ENCODE measurements around the gene GEMIN5.
"Not testable (repeated sequence)": the region's sequence is repeated elsewhere in the genome, so short reads cannot be mapped to it uniquely, and the experiment has no call there.

GEMIN5 gene

DNA sequence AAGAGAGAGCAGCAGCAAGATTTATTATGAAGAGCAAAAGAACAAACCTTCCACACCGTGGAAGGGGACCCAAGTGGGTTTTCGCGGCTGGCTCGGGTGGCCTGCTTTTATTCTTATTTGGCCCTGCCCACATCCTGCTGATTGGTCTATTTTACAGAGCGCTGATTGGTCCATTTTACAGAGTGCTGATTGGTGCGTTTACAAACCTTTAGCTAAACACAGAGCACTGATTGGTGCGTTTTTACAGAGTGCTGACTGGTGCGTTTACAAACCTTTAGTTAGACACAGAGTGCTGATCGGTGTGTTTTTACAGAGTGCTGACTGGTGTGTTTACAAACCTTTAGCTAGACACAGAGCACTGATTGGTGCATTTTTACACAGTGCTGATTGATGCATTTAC, 38.1 kb upstream of the GEMIN5 start:
- not testable (repeated sequence) for H2BK5ac ChIP-seq (ENCODE audit: low read length); DNase-seq; H3K23ac ChIP-seq (ENCODE audit: low read length); H2BK15ac ChIP-seq (replicated peaks; ENCODE audit: low read depth); H3K4me1 ChIP-seq (ENCODE audit: control insufficient read depth, low read depth, low read length); H3K4ac ChIP-seq (ENCODE audit: low read depth, low read length); H3K4me3 ChIP-seq (ENCODE audit: low read length); H4K5ac ChIP-seq (ENCODE audit: low read length); H3K4me2 ChIP-seq (ENCODE audit: low read length); H3K36me3 ChIP-seq (ENCODE audit: control insufficient read depth, insufficient read depth, low read length); H2AK5ac ChIP-seq (ENCODE audit: low read length); H3K27me3 ChIP-seq (ENCODE audit: insufficient read depth, low read length, poor library complexity); H3K27ac ChIP-seq (ENCODE audit: low read depth, low read length); H3K9ac ChIP-seq (ENCODE audit: low read length); H2BK120ac ChIP-seq (ENCODE audit: low read depth, low read length); H3K79me2 ChIP-seq (ENCODE audit: control insufficient read depth, insufficient read depth, low read length); H4K8ac ChIP-seq (ENCODE audit: low read depth, low read length); H3K79me1 ChIP-seq (ENCODE audit: low read length); H3K56ac ChIP-seq (ENCODE audit: low read length); H3K18ac ChIP-seq (ENCODE audit: low read length)
- WGBS (ENCODE audit: extremely low coverage, insufficient coverage, low lambda C conversion rate), result no CpG with 5 or more reads among the region's 9 CpGs

DNA sequence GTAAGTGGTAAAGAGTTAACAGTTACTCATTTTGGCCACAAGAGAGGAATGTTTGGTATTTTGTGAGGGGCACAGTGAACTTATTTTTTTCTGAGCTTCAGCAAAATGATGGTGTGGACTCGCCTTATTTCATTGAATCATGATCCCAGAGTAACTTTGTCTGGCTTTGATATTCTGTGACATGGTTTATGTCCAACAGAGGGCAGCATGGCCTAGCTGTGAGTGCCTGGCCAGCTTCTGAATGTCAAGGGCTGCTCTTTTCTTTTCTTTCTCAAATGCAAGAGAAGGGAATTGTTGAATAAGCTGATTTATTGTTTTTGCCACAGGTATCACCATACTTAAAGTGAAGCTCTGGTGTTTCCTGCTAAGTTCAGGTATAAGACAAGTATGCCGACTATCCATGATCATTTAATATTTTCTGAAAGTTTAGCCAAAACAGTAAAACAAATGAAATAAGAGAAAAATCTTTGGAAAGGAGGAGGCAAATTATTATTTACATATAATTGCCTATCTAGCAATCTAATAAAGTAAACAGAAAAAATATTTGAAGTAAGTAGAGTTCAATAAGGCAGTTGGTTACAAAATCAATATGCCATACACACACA, 34.6 kb upstream of the GEMIN5 start:
- no peaks in the 10 kb centered on the region for H3K79me1 ChIP-seq (ENCODE audit: low read length)
- no peak overlapping the region for H3K9ac ChIP-seq (ENCODE audit: low read length)
- no peak overlapping the region for H3K23ac ChIP-seq (ENCODE audit: low read length)
- peak; percentile 45 for DNase-seq
- H3K27ac ChIP-seq (ENCODE audit: low read depth, low read length), result no peak overlapping the region
- no peak overlapping the region for H2AK5ac ChIP-seq (ENCODE audit: low read length)
- no peak overlapping the region for H4K5ac ChIP-seq (ENCODE audit: low read length)
- no peaks in the 10 kb centered on the region for H3K4me1 ChIP-seq (ENCODE audit: control insufficient read depth, low read depth, low read length)
- no peak overlapping the region for H4K8ac ChIP-seq (ENCODE audit: low read depth, low read length)
- WGBS (ENCODE audit: extremely low coverage, insufficient coverage, low lambda C conversion rate), result no CpG with 5 or more reads among the region's 2 CpGs
- H3K79me2 ChIP-seq (ENCODE audit: control insufficient read depth, insufficient read depth, low read length), result no peaks in the 10 kb centered on the region
- no peaks in the 10 kb centered on the region for H3K27me3 ChIP-seq (ENCODE audit: insufficient read depth, low read length, poor library complexity)
- no peak overlapping the region for H3K4me3 ChIP-seq (ENCODE audit: low read length)
- no peak overlapping the region for H3K4ac ChIP-seq (ENCODE audit: low read depth, low read length)
- H3K18ac ChIP-seq (ENCODE audit: low read length), result no peak overlapping the region
- H2BK120ac ChIP-seq (ENCODE audit: low read depth, low read length), result no peak overlapping the region
- no peak overlapping the region for H3K56ac ChIP-seq (ENCODE audit: low read length)
- H3K4me2 ChIP-seq (ENCODE audit: low read length), result no peak overlapping the region
- no peak overlapping the region for H2BK15ac ChIP-seq (replicated peaks; ENCODE audit: low read depth)
- H3K36me3 ChIP-seq (ENCODE audit: control insufficient read depth, insufficient read depth, low read length), result no peaks in the 10 kb centered on the region
- no peak overlapping the region for H2BK5ac ChIP-seq (ENCODE audit: low read length)

- Histone ChIP-seq H3K4me1 (ENCODE audit: control insufficient read depth, low read depth, low read length) (no peaks in the 10 kb centered on the region), H4K8ac (ENCODE audit: low read depth, low read length) (no peak overlapping the region), H2BK5ac (ENCODE audit: low read length) (no peak overlapping the region), H4K5ac (ENCODE audit: low read length) (no peak overlapping the region), H3K9ac (ENCODE audit: low read length) (no peak overlapping the region), H3K4ac (ENCODE audit: low read depth, low read length) (no peak overlapping the region), H2BK120ac (ENCODE audit: low read depth, low read length) (no peak overlapping the region), H3K23ac (ENCODE audit: low read length) (no peak overlapping the region), H2BK15ac (replicated peaks; ENCODE audit: low read depth) (no peak overlapping the region), H3K36me3 (ENCODE audit: control insufficient read depth, insufficient read depth, low read length) (no peaks in the 10 kb centered on the region), H3K18ac (ENCODE audit: low read length) (no peak overlapping the region), H3K4me3 (ENCODE audit: low read length) (no peak overlapping the region), H2AK5ac (ENCODE audit: low read length) (no peak overlapping the region), H3K79me2 (ENCODE audit: control insufficient read depth, insufficient read depth, low read length) (no peaks in the 10 kb centered on the region), H3K79me1 (ENCODE audit: low read length) (no peaks in the 10 kb centered on the region), H3K4me2 (ENCODE audit: low read length) (no peak overlapping the region), H3K27ac (ENCODE audit: low read depth, low read length) (no peak overlapping the region), H3K56ac (ENCODE audit: low read length) (no peak overlapping the region), H3K27me3 (ENCODE audit: insufficient read depth, low read length, poor library complexity) (no peaks in the 10 kb centered on the region)
- DNase-seq, result no peak
- no CpG with 5 or more reads among the region's 2 CpGs for WGBS (ENCODE audit: extremely low coverage, insufficient coverage, low lambda C conversion rate)
Measured at GRCh38 chr5:154971501-154971900, 33.5 kb upstream of the GEMIN5 start.

DNA sequence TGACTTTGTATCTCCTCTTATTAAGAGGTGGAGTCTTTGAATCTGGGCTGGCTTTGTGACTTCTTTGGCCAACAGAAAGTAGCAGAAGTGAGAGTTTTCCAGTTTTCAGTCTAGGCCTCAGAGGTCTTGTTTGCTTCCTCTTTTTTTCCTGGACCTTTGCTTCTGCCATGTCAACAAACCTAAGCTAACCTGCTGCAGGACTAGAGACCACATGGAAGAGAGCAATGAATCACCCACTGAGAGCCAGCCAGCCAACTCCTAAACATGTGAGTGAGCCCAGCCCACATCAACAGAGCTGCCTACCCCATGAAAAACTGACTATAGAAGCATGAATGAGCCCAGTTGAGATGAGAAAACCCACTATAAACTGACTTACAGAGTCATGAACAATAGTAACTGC, 32.7 kb upstream of the GEMIN5 start:
- Histone ChIP-seq H3K4me2 (ENCODE audit: low read length) (no peak overlapping the region), H2AK5ac (ENCODE audit: low read length) (no peak overlapping the region), H3K23ac (ENCODE audit: low read length) (no peak overlapping the region), H3K36me3 (ENCODE audit: control insufficient read depth, insufficient read depth, low read length) (no peaks in the 10 kb centered on the region), H3K18ac (ENCODE audit: low read length) (no peak overlapping the region), H4K5ac (ENCODE audit: low read length) (no peak overlapping the region), H3K27ac (ENCODE audit: low read depth, low read length) (no peak overlapping the region), H3K4me1 (ENCODE audit: control insufficient read depth, low read depth, low read length) (no peaks in the 10 kb centered on the region), H2BK120ac (ENCODE audit: low read depth, low read length) (no peak overlapping the region), H3K56ac (ENCODE audit: low read length) (no peak overlapping the region), H3K9ac (ENCODE audit: low read length) (no peak overlapping the region), H3K27me3 (ENCODE audit: insufficient read depth, low read length, poor library complexity) (no peaks in the 10 kb centered on the region), H2BK5ac (ENCODE audit: low read length) (no peak overlapping the region), H3K4ac (ENCODE audit: low read depth, low read length) (no peak overlapping the region), H4K8ac (ENCODE audit: low read depth, low read length) (no peak overlapping the region), H2BK15ac (replicated peaks; ENCODE audit: low read depth) (no peak overlapping the region), H3K79me1 (ENCODE audit: low read length) (no peaks in the 10 kb centered on the region), H3K79me2 (ENCODE audit: control insufficient read depth, insufficient read depth, low read length) (no peaks in the 10 kb centered on the region), H3K4me3 (ENCODE audit: low read length) (no peak overlapping the region)
- DNase-seq, result no peak

GRCh38 chr5:154968953-154969352, 30.9 kb upstream of the GEMIN5 start:
- Histone ChIP-seq H3K23ac (ENCODE audit: low read length) (no peak overlapping the region), H3K4me1 (ENCODE audit: control insufficient read depth, low read depth, low read length) (no peaks in the 10 kb centered on the region), H2BK5ac (ENCODE audit: low read length) (no peak overlapping the region), H3K79me1 (ENCODE audit: low read length) (no peaks in the 10 kb centered on the region), H4K5ac (ENCODE audit: low read length) (no peak overlapping the region), H3K36me3 (ENCODE audit: control insufficient read depth, insufficient read depth, low read length) (no peaks in the 10 kb centered on the region), H2BK120ac (ENCODE audit: low read depth, low read length) (no peak overlapping the region), H3K27me3 (ENCODE audit: insufficient read depth, low read length, poor library complexity) (no peaks in the 10 kb centered on the region), H3K9ac (ENCODE audit: low read length) (no peak overlapping the region), H2AK5ac (ENCODE audit: low read length) (no peak overlapping the region), H3K56ac (ENCODE audit: low read length) (no peak overlapping the region), H3K79me2 (ENCODE audit: control insufficient read depth, insufficient read depth, low read length) (no peaks in the 10 kb centered on the region), H3K18ac (ENCODE audit: low read length) (no peak overlapping the region), H3K4me2 (ENCODE audit: low read length) (no peak overlapping the region), H4K8ac (ENCODE audit: low read depth, low read length) (no peak overlapping the region), H3K4me3 (ENCODE audit: low read length) (no peak overlapping the region), H3K4ac (ENCODE audit: low read depth, low read length) (no peak overlapping the region), H3K27ac (ENCODE audit: low read depth, low read length) (no peak overlapping the region), H2BK15ac (replicated peaks; ENCODE audit: low read depth) (no peak overlapping the region)
- DNase-seq, result no peak
- WGBS (ENCODE audit: extremely low coverage, insufficient coverage, low lambda C conversion rate), result no CpG with 5 or more reads among the region's 5 CpGs

DNA sequence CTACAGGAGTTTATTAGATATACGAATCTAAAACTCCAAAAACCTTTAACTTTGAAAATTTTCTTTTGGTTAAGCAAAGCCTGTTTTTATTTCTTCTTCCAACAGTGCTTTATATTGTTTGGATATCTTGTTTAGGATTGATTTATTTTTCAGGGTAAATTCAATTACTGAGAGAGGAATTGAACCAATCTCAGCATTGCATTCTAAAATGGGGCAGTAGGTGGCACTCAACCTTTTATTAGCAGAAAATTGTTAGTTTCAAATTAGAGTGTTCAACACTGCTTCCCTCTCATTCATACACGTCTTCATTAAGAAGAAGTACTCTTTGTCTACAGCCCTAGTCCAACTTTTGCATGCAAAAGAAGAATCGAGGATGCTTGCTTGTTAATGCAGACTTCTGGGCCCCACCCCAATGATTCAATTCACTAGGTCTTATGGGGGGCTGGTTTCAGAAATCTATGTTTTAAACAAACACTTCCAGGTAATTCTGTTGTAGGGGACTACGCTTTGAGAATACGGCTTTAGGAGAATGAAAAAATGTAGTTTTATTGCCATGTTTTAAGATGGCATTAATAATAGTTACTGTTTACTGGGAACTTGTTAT, 29.5 kb upstream of the GEMIN5 start:
- Histone ChIP-seq H3K4me2 (ENCODE audit: low read length) (no peak overlapping the region), H3K56ac (ENCODE audit: low read length) (no peak overlapping the region), H4K8ac (ENCODE audit: low read depth, low read length) (no peak overlapping the region), H2BK5ac (ENCODE audit: low read length) (no peak overlapping the region), H3K18ac (ENCODE audit: low read length) (no peak overlapping the region), H3K4ac (ENCODE audit: low read depth, low read length) (no peak overlapping the region), H3K36me3 (ENCODE audit: control insufficient read depth, insufficient read depth, low read length) (no peaks in the 10 kb centered on the region), H2AK5ac (ENCODE audit: low read length) (no peak overlapping the region), H2BK120ac (ENCODE audit: low read depth, low read length) (no peak overlapping the region), H3K27ac (ENCODE audit: low read depth, low read length) (no peak overlapping the region), H4K5ac (ENCODE audit: low read length) (no peak overlapping the region), H3K9ac (ENCODE audit: low read length) (no peak overlapping the region), H3K4me3 (ENCODE audit: low read length) (no peak overlapping the region), H3K79me1 (ENCODE audit: low read length) (no peaks in the 10 kb centered on the region), H3K79me2 (ENCODE audit: control insufficient read depth, insufficient read depth, low read length) (no peaks in the 10 kb centered on the region), H3K27me3 (ENCODE audit: insufficient read depth, low read length, poor library complexity) (no peaks in the 10 kb centered on the region), H2BK15ac (replicated peaks; ENCODE audit: low read depth) (no peak overlapping the region), H3K4me1 (ENCODE audit: control insufficient read depth, low read depth, low read length) (no peaks in the 10 kb centered on the region), H3K23ac (ENCODE audit: low read length) (no peak overlapping the region)
- no peak for DNase-seq
- no CpG with 5 or more reads among the region's 5 CpGs for WGBS (ENCODE audit: extremely low coverage, insufficient coverage, low lambda C conversion rate)

Data from mesendoderm (in vitro differentiated cells).